CMK (cell line): ENCODE data around the gene ACE2.

Experiments used
- DNase-seq: peaks from one replicate; pipeline ENCODE4 v3.0.0-alpha.2; 2010; ENCODE audit warnings: low read depth

ACE2 gene

GRCh38 chrX:15574017-15574416 lies 26.7 kb downstream of the ACE2 start:
- no peak for DNase-seq

GRCh38 chrX:15570145-15570544 lies 30.6 kb downstream of the ACE2 start:
- DNase-seq: no peak

GRCh38 chrX:15567886-15568616 lies 32.7 kb downstream of the ACE2 start:
- no peak for DNase-seq

GRCh38 chrX:15567267-15567666 lies 33.5 kb downstream of the ACE2 start:
- no peak for DNase-seq

- DNase-seq: no peak
Observed at GRCh38 chrX:15566244-15566643, 34.5 kb downstream of the ACE2 start.

GRCh38 chrX:15564981-15565579 lies 35.7 kb downstream of the ACE2 start:
- DNase-seq: peak; percentile 3

GRCh38 chrX:15563056-15563455 lies 37.7 kb downstream of the ACE2 start:
- DNase-seq: no peak

GRCh38 chrX:15560924-15561323 lies 39.8 kb downstream of the ACE2 start:
- no peak for DNase-seq

GRCh38 chrX:15559227-15559626 lies 41.5 kb downstream of the ACE2 start:
- no peak for DNase-seq

GRCh38 chrX:15549189-15550012 lies 51.4 kb downstream of the ACE2 start:
- no peak for DNase-seq

- DNase-seq: no peak
Observed at GRCh38 chrX:15547356-15547755, 53.4 kb downstream of the ACE2 start.

GRCh38 chrX:15546745-15547144 lies 54.0 kb downstream of the ACE2 start:
- no peak for DNase-seq

GRCh38 chrX:15530318-15530717 lies 70.4 kb downstream of the ACE2 start:
- no peak for DNase-seq

- DNase-seq: no peak
Observed at GRCh38 chrX:15529165-15529564, 71.6 kb downstream of the ACE2 start.

- DNase-seq: no peak
Observed at GRCh38 chrX:15525664-15526416, 74.9 kb downstream of the ACE2 start.

GRCh38 chrX:15524417-15524816 lies 76.3 kb downstream of the ACE2 start:
- no peak for DNase-seq

GRCh38 chrX:15523088-15523487 lies 77.7 kb downstream of the ACE2 start:
- no peak for DNase-seq

GRCh38 chrX:15522464-15522863 lies 78.3 kb downstream of the ACE2 start:
- DNase-seq: no peak

- DNase-seq: peak; percentile 26
Observed at GRCh38 chrX:15515931-15516330, 84.8 kb downstream of the ACE2 start.

- no peak for DNase-seq
Observed at GRCh38 chrX:15514279-15514678, 86.5 kb downstream of the ACE2 start.

GRCh38 chrX:15512401-15512965 lies 88.3 kb downstream of the ACE2 start:
- DNase-seq: no peak

GRCh38 chrX:15511563-15511962 lies 89.2 kb downstream of the ACE2 start:
- DNase-seq: no peak
